ENCODE results near the gene HSPA9. TPM values are rescaled to one million over a fixed set of nuclear protein-coding genes. Genes with fewer than 3 reads are reported as not detected.

Gene HSPA9
- total RNA-seq, 1 experiment from 2014 or later, result 805 TPM

- no peak for DNase-seq (ENCODE audit: low read depth, low spot score)
- in situ Hi-C loops (cut with HindIII; ENCODE audit: low pct_unique_long_range_greater_than_20kb, low sequenced_read_pairs), result no loop called here
These were observed 25.2 kb upstream of the HSPA9 start for GRCh38 chr5:138600446-138600845.

- in situ Hi-C loops (cut with HindIII; ENCODE audit: low pct_unique_long_range_greater_than_20kb, low sequenced_read_pairs), result no loop called here
- DNase-seq (ENCODE audit: low read depth, low spot score), result no peak
These were observed 22.6 kb upstream of the HSPA9 start for GRCh38 chr5:138597661-138598400.

- in situ Hi-C loops (cut with HindIII; ENCODE audit: low pct_unique_long_range_greater_than_20kb, low sequenced_read_pairs), result no loop called here
- no peak for DNase-seq (ENCODE audit: low read depth, low spot score)
These were observed 21.1 kb upstream of the HSPA9 start for GRCh38 chr5:138596105-138596881.

GRCh38 chr5:138595180-138595795 lies 20.1 kb upstream of the HSPA9 start:
- peak; percentile 27 for DNase-seq (ENCODE audit: low read depth, low spot score)
- in situ Hi-C loops (cut with HindIII; ENCODE audit: low pct_unique_long_range_greater_than_20kb, low sequenced_read_pairs), result no loop called here

- in situ Hi-C loops (cut with HindIII; ENCODE audit: low pct_unique_long_range_greater_than_20kb, low sequenced_read_pairs), result no loop called here
These were observed 19.3 kb upstream of the HSPA9 start for GRCh38 chr5:138594305-138595058.

GRCh38 chr5:138588013-138588788 lies 13.0 kb upstream of the HSPA9 start:
- in situ Hi-C loops (cut with HindIII; ENCODE audit: low pct_unique_long_range_greater_than_20kb, low sequenced_read_pairs), result no loop called here
- DNase-seq (ENCODE audit: low read depth, low spot score), result peak; percentile 95

More at GRCh38 chr5:138594305-138595058, 19.3 kb upstream of the HSPA9 start:
- peak; percentile 43 for DNase-seq (ENCODE audit: low read depth, low spot score)

GRCh38 chr5:138585157-138585556 lies 10.0 kb upstream of the HSPA9 start:
- in situ Hi-C loops (cut with HindIII; ENCODE audit: low pct_unique_long_range_greater_than_20kb, low sequenced_read_pairs), result no loop called here
- DNase-seq (ENCODE audit: low read depth, low spot score), result no peak

- no peak for DNase-seq (ENCODE audit: low read depth, low spot score)
- in situ Hi-C loops (cut with HindIII; ENCODE audit: low pct_unique_long_range_greater_than_20kb, low sequenced_read_pairs), result no loop called here
These were observed 8.9 kb upstream of the HSPA9 start for GRCh38 chr5:138583984-138584637.

- DNase-seq (ENCODE audit: low read depth, low spot score), result no peak
- in situ Hi-C loops (cut with HindIII; ENCODE audit: low pct_unique_long_range_greater_than_20kb, low sequenced_read_pairs), result no loop called here
These were observed 7.8 kb upstream of the HSPA9 start for GRCh38 chr5:138582959-138583358.

GRCh38 chr5:138580777-138581176 lies 5.6 kb upstream of the HSPA9 start:
- no peak for DNase-seq (ENCODE audit: low read depth, low spot score)
- in situ Hi-C loops (cut with HindIII; ENCODE audit: low pct_unique_long_range_greater_than_20kb, low sequenced_read_pairs), result no loop called here

GRCh38 chr5:138580001-138580400 lies 4.8 kb upstream of the HSPA9 start:
- DNase-seq (ENCODE audit: low read depth, low spot score), result no peak
- in situ Hi-C loops (cut with HindIII; ENCODE audit: low pct_unique_long_range_greater_than_20kb, low sequenced_read_pairs), result no loop called here

- DNase-seq (ENCODE audit: low read depth, low spot score), result no peak
- in situ Hi-C loops (cut with HindIII; ENCODE audit: low pct_unique_long_range_greater_than_20kb, low sequenced_read_pairs), result no loop called here
These were observed 4.3 kb upstream of the HSPA9 start for GRCh38 chr5:138579517-138579863.

- no peak for DNase-seq (ENCODE audit: low read depth, low spot score)
- in situ Hi-C loops (cut with HindIII; ENCODE audit: low pct_unique_long_range_greater_than_20kb, low sequenced_read_pairs), result no loop called here
These were observed 2.3 kb upstream of the HSPA9 start for GRCh38 chr5:138577452-138577851.

GRCh38 chr5:138574744-138575193 lies 432 bp downstream of the HSPA9 start:
- in situ Hi-C loops (cut with HindIII; ENCODE audit: low pct_unique_long_range_greater_than_20kb, low sequenced_read_pairs), result no loop called here
- DNase-seq (ENCODE audit: low read depth, low spot score), result no peak

GRCh38 chr5:138573949-138574670 lies 1.1 kb downstream of the HSPA9 start:
- in situ Hi-C loops (cut with HindIII; ENCODE audit: low pct_unique_long_range_greater_than_20kb, low sequenced_read_pairs), result no loop called here
- no peak for DNase-seq (ENCODE audit: low read depth, low spot score)

- in situ Hi-C loops (cut with HindIII; ENCODE audit: low pct_unique_long_range_greater_than_20kb, low sequenced_read_pairs), result no loop called here
- no peak for DNase-seq (ENCODE audit: low read depth, low spot score)
These were observed 2.0 kb downstream of the HSPA9 start for GRCh38 chr5:138573223-138573622.
